Activated CD4-positive, alpha-beta T cell treated with anti-CD3 and anti-CD28 coated beads for 48 hours (primary cell): ENCODE results near the gene LRFN2.

Experiments used
- DNase-seq: peaks from one replicate; pipeline ENCODE4 v3.0.0-alpha.2; 2020

The LRFN2 gene

DNA sequence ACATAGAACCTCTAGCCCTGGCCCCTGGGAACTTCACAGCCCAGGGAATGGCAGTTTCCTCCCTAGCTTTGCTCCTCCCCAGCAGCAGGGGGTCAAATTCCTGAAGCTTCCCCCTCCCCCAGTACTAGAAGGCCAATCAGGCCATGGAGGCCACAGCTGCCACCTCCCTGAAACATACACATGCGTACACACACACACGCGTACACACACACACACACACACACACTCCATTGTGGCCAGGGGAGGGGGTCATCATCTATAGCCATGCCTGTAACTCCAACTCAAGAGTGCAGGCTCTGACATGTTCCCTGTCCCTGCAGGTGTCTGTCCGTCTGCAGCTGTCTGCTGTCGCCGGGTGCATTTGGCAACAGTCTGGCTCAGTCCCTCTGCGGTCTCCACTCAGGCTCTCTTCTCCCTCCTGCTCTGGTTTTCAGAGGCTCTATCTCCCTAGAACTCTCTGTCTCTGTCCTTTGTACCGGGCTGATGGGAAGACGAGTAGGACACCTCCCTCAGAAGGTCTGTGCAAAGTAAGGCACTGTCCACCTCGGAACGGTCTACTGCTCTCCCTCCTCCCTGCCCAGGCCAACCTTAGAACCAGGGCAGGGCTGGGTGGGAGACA lies 1.4 kb downstream of the LRFN2 start:
- DNase-seq, result no peak

DNA sequence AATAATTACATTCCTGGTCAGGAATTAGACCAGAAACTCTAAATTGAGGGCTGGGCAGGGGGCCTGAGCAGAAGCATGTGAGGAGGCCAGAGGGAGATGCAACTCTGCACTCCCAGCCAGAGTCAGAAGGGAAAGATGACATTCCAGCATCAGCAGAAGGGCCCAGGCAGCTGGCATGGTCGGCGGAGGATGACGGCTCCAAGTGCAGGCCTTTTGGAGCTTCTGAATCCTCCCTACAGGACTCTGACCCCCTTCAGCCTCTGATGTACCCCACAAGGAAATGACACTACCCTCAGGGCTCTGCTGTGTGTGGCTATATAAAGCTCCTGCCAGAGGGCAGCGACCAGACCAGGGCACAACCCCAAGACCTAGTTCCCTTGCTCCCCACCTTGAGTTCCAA lies 1.9 kb downstream of the LRFN2 start:
- no peak for DNase-seq

DNA sequence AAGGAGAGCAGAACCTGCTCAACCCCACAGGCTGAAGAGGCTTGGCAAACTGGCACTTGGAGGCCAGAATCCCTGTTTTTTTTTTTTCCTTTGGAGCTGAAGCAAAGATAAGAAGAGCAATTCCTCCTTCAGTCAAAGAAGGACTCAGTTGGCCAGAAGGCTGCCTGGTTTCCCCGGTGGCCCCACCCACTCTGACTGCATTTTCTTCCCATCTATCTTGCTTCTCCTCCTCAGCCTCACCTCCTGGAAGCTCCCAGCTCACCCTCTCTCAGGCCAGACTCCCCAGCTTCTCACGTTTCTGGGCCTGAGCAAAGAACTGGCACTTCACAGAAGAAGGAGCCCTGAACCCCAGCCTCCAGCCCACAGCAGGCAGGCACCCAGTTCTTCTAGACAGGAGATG lies 2.4 kb downstream of the LRFN2 start:
- no peak for DNase-seq

- DNase-seq, result no peak
These were observed 3.5 kb downstream of the LRFN2 start for GRCh38 chr6:40583709-40584108.

DNA sequence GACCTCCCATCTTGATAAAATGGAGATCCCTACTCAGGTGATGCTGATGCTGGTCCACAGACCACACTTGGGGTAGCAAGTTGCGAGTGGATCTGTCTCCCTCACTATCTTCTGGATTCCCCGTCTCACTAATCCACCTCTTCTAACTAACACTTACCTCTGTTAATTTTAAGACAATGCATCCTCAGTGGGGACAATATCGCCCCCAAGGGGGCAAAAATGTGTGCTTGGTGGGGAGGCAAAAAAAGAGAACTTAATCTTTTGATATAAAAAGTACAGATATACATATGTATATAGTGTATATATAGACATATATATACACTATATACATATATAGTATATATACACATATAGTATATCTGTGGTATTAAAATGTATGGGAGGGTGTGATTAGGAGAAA lies 4.3 kb downstream of the LRFN2 start:
- peak; percentile 11 for DNase-seq

GRCh38 chr6:40579101-40579500 lies 8.1 kb downstream of the LRFN2 start:
- no peak for DNase-seq

- no peak for DNase-seq
These were observed 9.5 kb downstream of the LRFN2 start for GRCh38 chr6:40577672-40578071.

DNA sequence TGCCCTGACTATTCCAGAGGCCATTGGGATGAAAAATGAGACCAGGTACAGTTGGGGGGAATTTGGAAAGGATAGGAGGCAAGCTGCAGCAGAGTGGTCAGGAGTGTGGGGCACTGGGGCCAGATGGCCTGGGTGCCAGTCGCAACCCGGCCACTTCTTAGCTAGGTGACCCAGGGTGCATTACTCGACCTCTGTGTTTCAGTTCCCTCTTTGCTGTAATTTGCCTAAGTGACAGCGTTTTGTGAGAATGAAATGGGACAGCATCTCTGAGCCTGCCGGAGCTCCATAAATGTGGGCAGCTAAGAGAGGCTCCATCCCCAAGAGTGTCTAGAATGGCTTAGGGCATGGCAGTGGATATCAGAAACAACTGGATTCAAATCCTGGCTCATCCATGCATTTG lies 13.9 kb downstream of the LRFN2 start:
- DNase-seq, result no peak

- no peak for DNase-seq
These were observed 17.8 kb downstream of the LRFN2 start for GRCh38 chr6:40569162-40569910.

DNA sequence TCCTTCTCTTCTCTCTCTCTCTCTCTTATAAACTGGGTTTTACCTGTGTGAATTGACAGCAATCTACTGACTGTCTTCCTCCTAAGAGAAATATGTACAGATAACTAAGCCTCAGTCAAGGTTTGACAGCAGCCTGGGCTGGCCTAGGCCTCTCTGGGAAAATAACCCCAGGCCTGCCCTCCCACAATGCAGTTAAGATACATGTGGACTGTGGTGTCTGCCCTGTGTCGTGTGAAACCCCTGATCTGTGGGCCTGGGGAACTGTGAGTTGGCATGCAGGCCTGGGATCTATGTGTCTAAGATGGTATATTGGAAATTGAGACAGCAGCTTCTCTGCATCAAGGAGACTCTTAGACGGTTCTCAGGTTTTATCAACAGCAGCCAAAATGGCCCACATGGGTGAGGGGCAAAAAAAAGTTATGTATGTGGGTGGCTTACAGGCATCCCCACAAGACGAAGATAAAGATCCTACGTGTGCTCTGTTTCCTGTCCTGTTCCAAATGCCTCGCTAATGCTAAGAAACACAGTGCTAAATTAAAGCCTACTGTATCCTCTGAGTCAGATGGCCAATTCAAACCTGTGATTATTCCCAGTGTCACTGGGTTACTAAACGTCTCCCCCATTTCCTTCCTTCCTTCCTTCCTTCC lies 19.0 kb downstream of the LRFN2 start:
- DNase-seq, result no peak

DNA sequence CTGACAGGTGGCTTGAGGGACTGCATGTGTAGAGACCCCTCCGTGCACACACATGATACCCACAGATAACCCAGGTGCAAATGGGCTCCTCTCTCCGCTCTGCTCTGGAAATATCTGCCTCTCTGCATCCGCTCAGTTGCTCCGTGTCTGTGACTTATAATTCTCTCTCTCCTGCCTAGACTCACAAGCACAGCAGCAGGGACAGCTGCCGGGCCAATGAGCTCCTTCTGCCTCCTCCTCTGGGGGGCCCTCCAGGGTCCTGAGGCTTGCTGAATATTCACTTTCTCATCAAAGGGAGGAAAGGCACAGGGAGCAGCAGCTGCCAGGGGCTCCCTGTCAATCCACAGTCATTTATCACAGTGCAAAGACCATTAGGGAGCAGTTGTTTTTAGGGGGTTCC lies 24.1 kb downstream of the LRFN2 start:
- DNase-seq, result no peak

- DNase-seq, result no peak
These were observed 28.1 kb downstream of the LRFN2 start for GRCh38 chr6:40559056-40559455.

GRCh38 chr6:40558102-40558501 lies 29.1 kb downstream of the LRFN2 start:
- DNase-seq, result no peak

DNA sequence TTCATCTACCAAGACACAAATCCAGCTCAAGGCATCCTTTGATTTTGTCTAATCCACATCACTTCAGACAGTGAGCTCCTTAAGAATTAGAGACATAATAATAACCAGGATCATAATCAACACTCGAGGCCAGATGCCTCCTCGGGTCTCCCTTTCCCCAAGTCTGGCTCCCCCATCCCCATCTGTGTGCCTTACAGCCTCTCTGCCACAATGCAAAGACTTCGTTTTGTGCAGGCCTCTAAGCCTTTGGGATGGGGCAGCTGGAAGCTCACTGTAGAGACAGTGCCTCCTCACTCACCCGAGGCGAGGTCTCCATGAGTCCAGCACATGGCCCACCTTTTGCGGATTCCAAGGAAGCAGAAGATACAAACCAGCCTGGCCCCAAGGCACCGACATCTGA lies 30.3 kb downstream of the LRFN2 start:
- no peak for DNase-seq

DNA sequence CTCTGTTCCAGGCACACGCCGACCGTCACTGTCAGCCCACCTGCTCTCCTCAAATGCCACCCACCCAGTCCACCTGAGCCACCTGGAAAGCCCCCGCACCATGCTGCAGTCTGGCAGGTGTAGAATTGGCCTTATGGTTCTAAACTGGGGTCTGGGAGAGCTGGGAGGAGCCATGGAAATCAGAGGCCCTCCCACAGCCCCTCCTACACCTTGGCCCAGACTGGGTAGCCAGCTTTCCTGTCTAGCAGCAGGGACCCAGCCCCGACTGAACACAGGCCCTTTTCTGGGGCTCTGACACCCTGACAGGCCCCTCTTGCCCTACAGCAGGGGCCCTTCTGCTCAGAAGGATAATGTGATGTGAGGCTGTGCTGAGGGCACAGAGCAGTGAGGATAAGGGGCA lies 31.1 kb downstream of the LRFN2 start:
- no peak for DNase-seq

- no peak for DNase-seq
These were observed 32.1 kb downstream of the LRFN2 start for GRCh38 chr6:40555092-40555491.

- DNase-seq, result no peak
These were observed 34.2 kb downstream of the LRFN2 start for GRCh38 chr6:40552941-40553340.

DNA sequence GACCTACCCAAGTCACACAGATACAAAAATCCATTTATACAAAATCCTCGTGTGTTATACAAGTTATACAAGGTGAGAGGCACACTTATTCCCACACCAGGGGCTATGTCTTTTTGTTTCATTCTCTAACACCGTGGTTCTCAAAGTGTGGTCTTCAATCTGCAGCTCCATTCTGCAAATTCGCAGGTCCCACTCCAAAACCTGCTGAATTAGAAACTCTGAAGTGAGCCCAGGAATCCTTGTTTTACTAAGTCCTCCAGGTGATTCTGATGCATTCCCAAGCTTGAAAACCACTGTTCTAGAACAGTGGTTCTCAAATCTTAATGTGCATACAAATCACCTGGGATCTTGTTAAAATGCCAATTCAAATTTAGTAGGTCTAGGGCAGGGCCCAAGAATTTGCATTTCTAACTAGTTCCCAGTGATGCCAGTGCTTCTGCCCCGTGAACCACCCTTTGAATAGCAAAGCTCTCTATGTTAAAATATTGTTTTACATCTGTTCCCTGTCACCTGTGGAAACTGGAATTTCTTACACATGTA lies 35.1 kb downstream of the LRFN2 start:
- no peak for DNase-seq

DNA sequence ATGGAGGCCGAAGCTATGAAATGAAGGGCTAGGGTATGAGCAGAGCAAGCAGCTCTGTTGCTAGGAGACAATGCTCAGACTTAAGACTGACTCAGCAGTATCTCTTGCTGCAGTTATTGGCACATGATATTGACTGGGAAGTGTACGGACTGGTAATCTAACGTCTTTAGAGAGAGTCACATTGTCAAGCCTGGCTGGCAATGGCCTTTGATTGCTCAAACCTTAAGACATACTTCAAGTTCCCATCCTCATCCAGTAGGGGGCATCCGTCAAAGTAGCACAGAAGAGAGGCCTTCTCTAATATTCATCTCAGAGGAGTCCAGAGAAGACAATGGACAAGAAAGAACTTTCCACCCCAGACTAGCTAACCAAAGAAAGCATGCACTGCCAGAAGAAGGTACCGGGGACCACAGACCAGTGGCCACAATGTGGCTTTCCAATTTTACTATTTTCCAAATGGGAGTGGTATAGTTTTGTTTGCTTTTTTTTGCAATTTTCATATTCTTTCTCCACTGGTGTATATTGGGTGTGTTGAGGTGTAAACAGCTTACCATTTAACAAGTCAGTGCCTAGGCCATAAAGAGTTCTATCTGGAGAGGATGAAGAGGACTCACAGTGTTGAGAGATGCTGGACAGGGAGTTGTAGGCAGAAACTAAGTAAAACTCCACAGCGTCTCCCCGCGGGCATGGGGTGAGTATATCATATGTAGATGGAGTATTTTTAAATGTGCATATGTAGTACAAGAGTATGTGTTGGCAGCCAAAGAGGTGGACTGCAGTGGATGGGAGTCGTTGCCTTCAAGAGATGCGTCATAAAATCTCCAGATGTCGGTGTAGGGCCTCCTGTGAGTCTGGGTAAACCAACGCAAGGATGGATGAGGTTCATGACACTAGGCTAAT lies 36.7 kb downstream of the LRFN2 start:
- DNase-seq, result peak; percentile 30

DNA sequence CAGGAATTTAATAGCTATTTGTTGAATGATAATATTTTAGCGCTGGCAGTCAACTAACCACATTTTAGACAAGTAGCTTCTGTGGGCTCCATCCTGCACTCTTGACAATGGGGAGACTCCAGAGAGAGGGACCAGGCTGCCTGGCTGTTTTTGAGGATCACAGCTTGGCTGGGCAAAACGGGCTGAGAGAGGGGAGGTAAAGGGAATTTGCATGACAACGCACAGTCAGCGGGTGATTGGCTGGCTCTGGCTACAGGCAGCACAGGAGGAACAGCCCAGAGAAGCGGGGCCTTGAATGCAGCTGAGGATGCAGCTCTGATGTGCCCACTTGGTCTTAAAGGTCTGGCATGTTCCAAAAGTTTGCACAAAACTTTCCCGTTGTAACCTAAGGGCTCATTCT lies 41.2 kb downstream of the LRFN2 start:
- DNase-seq, result no peak

DNA sequence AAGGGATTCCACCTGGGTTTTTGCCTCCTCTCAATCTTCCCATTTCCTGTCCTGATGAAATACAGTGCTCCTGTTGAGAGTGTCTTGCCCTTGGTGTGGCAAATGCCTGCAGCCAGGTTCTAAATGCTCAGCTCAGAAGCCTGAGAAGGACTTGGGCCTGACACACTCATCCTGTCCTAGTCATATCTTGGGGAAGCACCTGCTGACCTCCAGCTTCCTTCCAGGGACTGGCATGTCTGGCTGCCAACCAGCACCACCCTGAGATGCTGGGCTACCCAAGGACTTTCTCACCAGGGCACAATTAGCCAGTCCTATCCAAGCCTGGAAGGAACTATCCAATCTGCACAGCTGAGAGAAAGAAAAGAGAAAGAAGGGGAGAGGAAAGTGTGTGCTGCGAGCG lies 43.4 kb downstream of the LRFN2 start:
- no peak for DNase-seq

GRCh38 chr6:40543146-40543545 lies 44.0 kb downstream of the LRFN2 start:
- DNase-seq, result no peak

DNA sequence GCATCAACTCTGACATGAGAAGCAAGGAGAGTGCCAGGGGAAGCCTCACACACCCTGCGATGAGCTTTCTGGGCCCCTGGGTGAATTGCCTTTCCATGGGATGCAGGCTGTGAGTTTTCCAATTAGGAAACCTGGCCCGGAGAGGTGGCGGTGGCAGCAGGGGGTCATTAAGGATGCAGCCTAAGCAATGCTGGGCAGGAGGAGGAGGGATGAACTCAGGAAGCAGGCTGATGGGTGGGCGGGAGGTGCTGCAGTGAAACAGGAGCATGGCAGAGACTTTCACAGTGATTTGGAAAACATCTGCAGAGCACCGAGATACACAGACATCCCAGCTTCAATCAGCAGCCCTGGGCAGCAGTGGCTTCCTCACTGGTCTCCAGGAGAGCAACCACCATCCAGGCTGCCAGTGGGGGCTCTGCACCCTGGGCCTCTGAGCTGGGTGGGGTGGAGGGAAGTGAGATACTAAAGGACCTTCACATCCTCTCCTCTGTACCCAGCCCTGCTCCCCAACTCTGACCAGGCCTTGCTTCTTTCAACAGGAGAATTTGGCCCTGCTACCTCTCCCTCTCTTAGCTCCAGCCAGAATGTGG lies 44.9 kb downstream of the LRFN2 start:
- no peak for DNase-seq
